ENCODE data around the gene KRTAP17-1. TPM values are rescaled to one million over a fixed set of nuclear protein-coding genes. Genes with fewer than 3 reads are reported as not detected.
A peak's percentile ranks its signal among the peaks of the same experiment; 100 is the strongest.

KRTAP17-1 gene
- total RNA-seq, 1 experiment from 2014 or later: 1.6 TPM

GRCh38 chr17:41338961-41339485 lies 23.5 kb upstream of the KRTAP17-1 start:
- no peak for DNase-seq
- Histone ChIP-seq H3K27ac (ENCODE audit: low read length) (no peak overlapping the region), H2AFZ (ENCODE audit: low read length) (no peak overlapping the region), H3K4me3 (ENCODE audit: low read length) (no peak overlapping the region), H3K9me2 (replicated peaks; ENCODE audit: insufficient read depth, low read length) (no peaks in the 10 kb centered on the region), H3K4me2 (ENCODE audit: low read depth, low read length, poor library complexity, severe bottlenecking) (no peak overlapping the region), H3K27me3 (ENCODE audit: low read length) (no peaks in the 10 kb centered on the region), H3K9ac (ENCODE audit: low read length) (no peak overlapping the region), H3K36me3 (ENCODE audit: insufficient read depth, low read length) (no peaks in the 10 kb centered on the region), H3K79me2 (ENCODE audit: low read length) (no peaks in the 10 kb centered on the region), H3K4me1 (ENCODE audit: low read length) (peaks cover 7% of the 10 kb centered on the region), H3K9me3 (ENCODE audit: low read length) (peaks cover 4% of the 10 kb centered on the region; the same call in 1 of the 2 replicates), H4K20me1 (ENCODE audit: insufficient read depth, low read depth, low read length) (no peaks in the 10 kb centered on the region)

- DNase-seq: no peak
- no peak overlapping the region for H3K4me3 ChIP-seq (ENCODE audit: low read length)
These were observed 20.2 kb upstream of the KRTAP17-1 start for GRCh38 chr17:41335747-41336146.

GRCh38 chr17:41334385-41335305 lies 19.1 kb upstream of the KRTAP17-1 start:
- no peaks in the 10 kb centered on the region for H3K9me2 ChIP-seq (replicated peaks; ENCODE audit: insufficient read depth, low read length)
- no peak overlapping the region for H2AFZ ChIP-seq (ENCODE audit: low read length)
- no peak overlapping the region for H3K27ac ChIP-seq (ENCODE audit: low read length)
- H3K9me3 ChIP-seq (ENCODE audit: low read length): no peaks in the 10 kb centered on the region
- no peaks in the 10 kb centered on the region for H3K79me2 ChIP-seq (ENCODE audit: low read length)
- no peak overlapping the region for H3K4me3 ChIP-seq (ENCODE audit: low read length)
- H3K9ac ChIP-seq (ENCODE audit: low read length): no peak overlapping the region
- peak; percentile 57 for DNase-seq
- H3K4me2 ChIP-seq (ENCODE audit: low read depth, low read length, poor library complexity, severe bottlenecking): no peak overlapping the region
- peaks cover 7% of the 10 kb centered on the region for H3K4me1 ChIP-seq (ENCODE audit: low read length)
- H4K20me1 ChIP-seq (ENCODE audit: insufficient read depth, low read depth, low read length): no peaks in the 10 kb centered on the region
- H3K36me3 ChIP-seq (ENCODE audit: insufficient read depth, low read length): no peaks in the 10 kb centered on the region
- no peaks in the 10 kb centered on the region for H3K27me3 ChIP-seq (ENCODE audit: low read length)

More at GRCh38 chr17:41335747-41336146, 20.2 kb upstream of the KRTAP17-1 start:
- Histone ChIP-seq H2AFZ (ENCODE audit: low read length) (no peak overlapping the region), H3K9ac (ENCODE audit: low read length) (no peak overlapping the region), H3K9me2 (replicated peaks; ENCODE audit: insufficient read depth, low read length) (no peaks in the 10 kb centered on the region), H3K27me3 (ENCODE audit: low read length) (no peaks in the 10 kb centered on the region), H3K36me3 (ENCODE audit: insufficient read depth, low read length) (no peaks in the 10 kb centered on the region), H3K4me1 (ENCODE audit: low read length) (peaks cover 7% of the 10 kb centered on the region), H3K4me2 (ENCODE audit: low read depth, low read length, poor library complexity, severe bottlenecking) (no peak overlapping the region), H3K79me2 (ENCODE audit: low read length) (no peaks in the 10 kb centered on the region), H3K27ac (ENCODE audit: low read length) (no peak overlapping the region), H3K9me3 (ENCODE audit: low read length) (no peaks in the 10 kb centered on the region), H4K20me1 (ENCODE audit: insufficient read depth, low read depth, low read length) (no peaks in the 10 kb centered on the region)

- no peaks in the 10 kb centered on the region for H3K27me3 ChIP-seq (ENCODE audit: low read length)
- H3K4me3 ChIP-seq (ENCODE audit: low read length): no peak overlapping the region
- no peaks in the 10 kb centered on the region for H4K20me1 ChIP-seq (ENCODE audit: insufficient read depth, low read depth, low read length)
- no peaks in the 10 kb centered on the region for H3K79me2 ChIP-seq (ENCODE audit: low read length)
- H3K9me3 ChIP-seq (ENCODE audit: low read length): no peaks in the 10 kb centered on the region
- H3K4me1 ChIP-seq (ENCODE audit: low read length): peaks cover 7% of the 10 kb centered on the region
- H3K36me3 ChIP-seq (ENCODE audit: insufficient read depth, low read length): no peaks in the 10 kb centered on the region
- no peak overlapping the region for H3K9ac ChIP-seq (ENCODE audit: low read length)
- no peaks in the 10 kb centered on the region for H3K9me2 ChIP-seq (replicated peaks; ENCODE audit: insufficient read depth, low read length)
- H3K27ac ChIP-seq (ENCODE audit: low read length): no peak overlapping the region
- H2AFZ ChIP-seq (ENCODE audit: low read length): no peak overlapping the region
- DNase-seq: no peak
- H3K4me2 ChIP-seq (ENCODE audit: low read depth, low read length, poor library complexity, severe bottlenecking): no peak overlapping the region
These were observed 18.3 kb upstream of the KRTAP17-1 start for GRCh38 chr17:41333836-41334235.

- no peaks in the 10 kb centered on the region for H3K9me2 ChIP-seq (replicated peaks; ENCODE audit: insufficient read depth, low read length)
- no peaks in the 10 kb centered on the region for H3K79me2 ChIP-seq (ENCODE audit: low read length)
- no peak overlapping the region for H3K4me2 ChIP-seq (ENCODE audit: low read depth, low read length, poor library complexity, severe bottlenecking)
- H3K27ac ChIP-seq (ENCODE audit: low read length): no peak overlapping the region
- no peak overlapping the region for H3K4me3 ChIP-seq (ENCODE audit: low read length)
- H3K27me3 ChIP-seq (ENCODE audit: low read length): no peaks in the 10 kb centered on the region
- H3K9me3 ChIP-seq (ENCODE audit: low read length): no peaks in the 10 kb centered on the region
- H4K20me1 ChIP-seq (ENCODE audit: insufficient read depth, low read depth, low read length): no peaks in the 10 kb centered on the region
- H3K36me3 ChIP-seq (ENCODE audit: insufficient read depth, low read length): no peaks in the 10 kb centered on the region
- H2AFZ ChIP-seq (ENCODE audit: low read length): no peak overlapping the region
- H3K9ac ChIP-seq (ENCODE audit: low read length): no peak overlapping the region
- DNase-seq: no peak
- peaks cover 7% of the 10 kb centered on the region for H3K4me1 ChIP-seq (ENCODE audit: low read length)
These were observed 17.6 kb upstream of the KRTAP17-1 start for GRCh38 chr17:41333098-41333497.

GRCh38 chr17:41332239-41332638 lies 16.7 kb upstream of the KRTAP17-1 start:
- H3K79me2 ChIP-seq (ENCODE audit: low read length): no peaks in the 10 kb centered on the region
- H3K36me3 ChIP-seq (ENCODE audit: insufficient read depth, low read length): no peaks in the 10 kb centered on the region
- H3K9me2 ChIP-seq (replicated peaks; ENCODE audit: insufficient read depth, low read length): no peaks in the 10 kb centered on the region
- no peak overlapping the region for H2AFZ ChIP-seq (ENCODE audit: low read length)
- no peak overlapping the region for H3K9ac ChIP-seq (ENCODE audit: low read length)
- no peak for DNase-seq
- H3K27me3 ChIP-seq (ENCODE audit: low read length): no peaks in the 10 kb centered on the region
- H3K4me3 ChIP-seq (ENCODE audit: low read length): no peak overlapping the region
- H4K20me1 ChIP-seq (ENCODE audit: insufficient read depth, low read depth, low read length): no peaks in the 10 kb centered on the region
- H3K27ac ChIP-seq (ENCODE audit: low read length): no peak overlapping the region
- H3K4me1 ChIP-seq (ENCODE audit: low read length): peaks cover 7% of the 10 kb centered on the region
- no peak overlapping the region for H3K4me2 ChIP-seq (ENCODE audit: low read depth, low read length, poor library complexity, severe bottlenecking)
- no peaks in the 10 kb centered on the region for H3K9me3 ChIP-seq (ENCODE audit: low read length)

GRCh38 chr17:41331606-41332005 lies 16.1 kb upstream of the KRTAP17-1 start:
- no peaks in the 10 kb centered on the region for H3K79me2 ChIP-seq (ENCODE audit: low read length)
- no peak overlapping the region for H3K27ac ChIP-seq (ENCODE audit: low read length)
- no peaks in the 10 kb centered on the region for H3K9me2 ChIP-seq (replicated peaks; ENCODE audit: insufficient read depth, low read length)
- H3K9me3 ChIP-seq (ENCODE audit: low read length): no peaks in the 10 kb centered on the region
- H3K36me3 ChIP-seq (ENCODE audit: insufficient read depth, low read length): no peaks in the 10 kb centered on the region
- H3K4me2 ChIP-seq (ENCODE audit: low read depth, low read length, poor library complexity, severe bottlenecking): no peak overlapping the region
- H3K4me1 ChIP-seq (ENCODE audit: low read length): peaks cover 7% of the 10 kb centered on the region
- no peaks in the 10 kb centered on the region for H3K27me3 ChIP-seq (ENCODE audit: low read length)
- H3K4me3 ChIP-seq (ENCODE audit: low read length): no peak overlapping the region
- no peak overlapping the region for H2AFZ ChIP-seq (ENCODE audit: low read length)
- DNase-seq: no peak
- H4K20me1 ChIP-seq (ENCODE audit: insufficient read depth, low read depth, low read length): no peaks in the 10 kb centered on the region
- H3K9ac ChIP-seq (ENCODE audit: low read length): no peak overlapping the region

GRCh38 chr17:41329279-41329948 lies 13.9 kb upstream of the KRTAP17-1 start:
- no peaks in the 10 kb centered on the region for H3K27me3 ChIP-seq (ENCODE audit: low read length)
- no peak overlapping the region for H3K27ac ChIP-seq (ENCODE audit: low read length)
- DNase-seq: peak; percentile 58
- no peak overlapping the region for H2AFZ ChIP-seq (ENCODE audit: low read length)
- H3K79me2 ChIP-seq (ENCODE audit: low read length): no peaks in the 10 kb centered on the region
- H3K9me3 ChIP-seq (ENCODE audit: low read length): no peaks in the 10 kb centered on the region
- H3K4me1 ChIP-seq (ENCODE audit: low read length): peaks cover 4% of the 10 kb centered on the region
- H3K9ac ChIP-seq (ENCODE audit: low read length): no peak overlapping the region
- no peaks in the 10 kb centered on the region for H4K20me1 ChIP-seq (ENCODE audit: insufficient read depth, low read depth, low read length)
- no peaks in the 10 kb centered on the region for H3K36me3 ChIP-seq (ENCODE audit: insufficient read depth, low read length)
- H3K9me2 ChIP-seq (replicated peaks; ENCODE audit: insufficient read depth, low read length): no peaks in the 10 kb centered on the region
- no peak overlapping the region for H3K4me2 ChIP-seq (ENCODE audit: low read depth, low read length, poor library complexity, severe bottlenecking)
- no peak overlapping the region for H3K4me3 ChIP-seq (ENCODE audit: low read length)

All from Karpas-422 (cell line).